Measurements from ENCODE around the gene PERM1. TPM values are rescaled to one million over a fixed set of nuclear protein-coding genes. Genes with fewer than 3 reads are reported as not detected.

Gene PERM1
- total RNA-seq, 1 experiment from 2014 or later, result 0.39 TPM

DNA sequence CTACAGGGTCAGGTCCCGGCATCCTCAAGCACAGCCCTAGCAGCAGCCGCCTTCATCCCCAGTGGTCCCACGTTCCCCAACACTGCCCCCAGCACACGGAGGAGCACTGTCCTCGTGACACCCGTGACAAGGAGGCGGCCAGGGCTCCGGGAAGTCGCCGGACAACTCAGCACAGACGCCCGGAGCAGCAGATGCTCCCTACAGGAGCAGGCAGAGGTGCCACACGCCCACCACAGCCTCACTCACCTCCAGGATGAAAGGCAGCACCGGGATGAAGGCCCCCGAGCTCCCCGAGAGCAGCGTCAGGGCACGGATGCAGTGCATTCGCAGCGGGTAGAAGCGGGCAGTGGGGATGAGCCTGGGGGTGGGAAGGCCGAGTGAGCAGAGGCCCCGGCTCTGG is 31.0 kb downstream of the PERM1 start:
- intact Hi-C loops (cut with micrococcal nuclease), result no loop called here
- no peak for TF ChIP-seq CBX3 (IDR thresholded peaks at IDR 0.05; ENCODE audit: low read depth)
- no peak for TF ChIP-seq CEBPB (IDR thresholded peaks at IDR 0.05; ENCODE audit: low read depth)
- TF ChIP-seq, protein P1, sequence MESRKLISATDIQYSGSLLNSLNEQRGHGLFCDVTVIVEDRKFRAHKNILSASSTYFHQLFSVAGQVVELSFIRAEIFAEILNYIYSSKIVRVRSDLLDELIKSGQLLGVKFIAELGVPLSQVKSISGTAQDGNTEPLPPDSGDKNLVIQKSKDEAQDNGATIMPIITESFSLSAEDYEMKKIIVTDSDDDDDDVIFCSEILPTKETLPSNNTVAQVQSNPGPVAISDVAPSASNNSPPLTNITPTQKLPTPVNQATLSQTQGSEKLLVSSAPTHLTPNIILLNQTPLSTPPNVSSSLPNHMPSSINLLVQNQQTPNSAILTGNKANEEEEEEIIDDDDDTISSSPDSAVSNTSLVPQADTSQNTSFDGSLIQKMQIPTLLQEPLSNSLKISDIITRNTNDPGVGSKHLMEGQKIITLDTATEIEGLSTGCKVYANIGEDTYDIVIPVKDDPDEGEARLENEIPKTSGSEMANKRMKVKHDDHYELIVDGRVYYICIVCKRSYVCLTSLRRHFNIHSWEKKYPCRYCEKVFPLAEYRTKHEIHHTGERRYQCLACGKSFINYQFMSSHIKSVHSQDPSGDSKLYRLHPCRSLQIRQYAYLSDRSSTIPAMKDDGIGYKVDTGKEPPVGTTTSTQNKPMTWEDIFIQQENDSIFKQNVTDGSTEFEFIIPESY (IDR thresholded peaks at IDR 0.05; ENCODE audit: extremely low read depth, insufficient replicate concordance, low read length), result no peak
- ChIA-PET CTCF (no interaction called here), RAD21 (ENCODE audit: low non-redundant PET in 1 of 2, low total read pairs in 2 of 2, uncharacterized antibody in 2 of 2, unreplicated experiment in 2 of 2) (no interaction called here), POLR2A (no interaction called here)
- H3K4me2 ChIP-seq (ENCODE audit: low read length), result no peak overlapping the region
- no peak overlapping the region for H3K9ac ChIP-seq (ENCODE audit: low read length)
- H3K4me3 ChIP-seq (replicated peaks in 1 of 2; ENCODE audit: low read depth in 1 of 2, low read length in 2 of 2), result no peak overlapping the region
- H3K9me2 ChIP-seq (ENCODE audit: insufficient read depth), result no peaks in the 10 kb centered on the region
- no peak overlapping the region for H2AFZ ChIP-seq (ENCODE audit: low read depth, low read length, poor library complexity, severe bottlenecking)
- peaks cover 41 to 83% of the 10 kb centered on the region in 2 experiments for H3K36me3 ChIP-seq (ENCODE audit: control insufficient read depth in 1 of 2, insufficient read depth in 2 of 2, low read length in 2 of 2)
- peaks cover 34% of the 10 kb centered on the region; the same call in 1 of the 2 replicates for H3K79me2 ChIP-seq (ENCODE audit: insufficient read depth, low read length)
- no peaks in the 10 kb centered on the region for H3K27me3 ChIP-seq (ENCODE audit: insufficient read depth, low read length)
- H3K9me3 ChIP-seq (ENCODE audit: control insufficient read depth in 1 of 2, insufficient read depth in 1 of 2, low read depth in 1 of 2, low read length in 2 of 2), result no peaks in the 10 kb centered on the region
- no peak for DNase-seq (ENCODE audit: low read depth, low spot score)
- no peaks in the 10 kb centered on the region for H3K4me1 ChIP-seq (ENCODE audit: control insufficient read depth in 1 of 2, insufficient read depth in 2 of 2, low read length in 2 of 2)
- H4K20me1 ChIP-seq (ENCODE audit: insufficient read depth), result no peaks in the 10 kb centered on the region
- no peak overlapping the region for H3K27ac ChIP-seq (ENCODE audit: low read depth, low read length)
- BruUV-seq (replicated peaks), result no TSS peak
- ATAC-seq, result no peak

DNA sequence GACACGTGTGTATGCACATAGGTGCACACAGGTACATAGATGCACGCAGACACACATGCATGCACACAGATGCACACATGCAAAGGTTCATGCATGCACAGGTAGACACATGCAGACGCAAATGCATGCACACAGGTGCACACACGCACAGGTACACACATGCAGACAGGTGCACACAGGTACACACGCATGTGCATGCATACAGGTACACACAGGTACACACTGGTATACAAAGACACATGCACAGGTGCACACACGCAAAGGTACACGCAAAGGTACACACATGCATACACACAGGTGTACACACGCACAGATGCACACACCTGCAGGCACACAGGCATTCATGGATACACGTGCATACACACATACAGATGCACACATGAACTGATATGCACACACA is 31.6 kb downstream of the PERM1 start:
- CTCF ChIA-PET, result no interaction called here
- Histone ChIP-seq H3K4me2 (ENCODE audit: low read length) (no peak overlapping the region), H3K4me1 (ENCODE audit: control insufficient read depth in 1 of 2, insufficient read depth in 2 of 2, low read length in 2 of 2) (no peaks in the 10 kb centered on the region), H3K27me3 (ENCODE audit: insufficient read depth, low read length) (no peaks in the 10 kb centered on the region), H2AFZ (ENCODE audit: low read depth, low read length, poor library complexity, severe bottlenecking) (no peak overlapping the region), H3K4me3 (replicated peaks in 1 of 2; ENCODE audit: low read depth in 1 of 2, low read length in 2 of 2) (no peak overlapping the region), H3K79me2 (ENCODE audit: insufficient read depth, low read length) (peaks cover 28% of the 10 kb centered on the region; the same call in 1 of the 2 replicates), H3K27ac (ENCODE audit: low read depth, low read length) (no peak overlapping the region), H3K9me2 (ENCODE audit: insufficient read depth) (no peaks in the 10 kb centered on the region), H3K9me3 (ENCODE audit: control insufficient read depth in 1 of 2, insufficient read depth in 1 of 2, low read depth in 1 of 2, low read length in 2 of 2) (no peaks in the 10 kb centered on the region), H3K9ac (ENCODE audit: low read length) (no peak overlapping the region), H4K20me1 (ENCODE audit: insufficient read depth) (no peaks in the 10 kb centered on the region), H3K36me3 (ENCODE audit: control insufficient read depth in 1 of 2, insufficient read depth in 2 of 2, low read length in 2 of 2) (peaks cover 37 to 88% of the 10 kb centered on the region in 2 experiments)
- DNase-seq (ENCODE audit: low read depth, low spot score) (no peak), ATAC-seq (no peak)
- RAD21 ChIA-PET (ENCODE audit: low non-redundant PET in 1 of 2, low total read pairs in 2 of 2, uncharacterized antibody in 2 of 2, unreplicated experiment in 2 of 2), result no interaction called here
- TF ChIP-seq EZH2phosphoT487 (IDR thresholded peaks at IDR 0.05; ENCODE audit: borderline replicate concordance) (no peak), ELF1 (IDR thresholded peaks at IDR 0.05; ENCODE audit: borderline replicate concordance, low read depth) (no peak), POLR2AphosphoS5 (IDR thresholded peaks at IDR 0.05; ENCODE audit: low read depth, low read length) (no peak), FOSL1 (IDR thresholded peaks at IDR 0.05; ENCODE audit: low read depth) (no peak), POLR2A (IDR thresholded peaks at IDR 0.05; ENCODE audit: borderline replicate concordance, extremely low read depth, insufficient read depth, insufficient read length) (no peak), CBX3 (IDR thresholded peaks at IDR 0.05; ENCODE audit: low read depth) (no peak), JUND (IDR thresholded peaks at IDR 0.05) (no peak), EZH2 (IDR thresholded peaks at IDR 0.05) (no peak), CEBPB (IDR thresholded peaks at IDR 0.05; ENCODE audit: low read depth) (no peak), EGR1 (IDR thresholded peaks at IDR 0.05; ENCODE audit: low read depth) (no peak), SP1 (IDR thresholded peaks at IDR 0.05; ENCODE audit: low read depth) (no peak), RAD21 (IDR thresholded peaks at IDR 0.05; ENCODE audit: low read depth) (no peak), ZFX (IDR thresholded peaks at IDR 0.05) (no peak), SRF (IDR thresholded peaks at IDR 0.05; ENCODE audit: low read depth) (no peak)
- TF ChIP-seq, protein P1 (IDR thresholded peaks at IDR 0.05; ENCODE audit: extremely low read depth, insufficient replicate concordance, low read length), result no peak
- intact Hi-C loops (cut with micrococcal nuclease), result no loop called here
- BruUV-seq (replicated peaks), result no TSS peak
- POLR2A ChIA-PET, result no interaction called here

Data from HCT116 (cell line).